HG02623 (cell line): ENCODE measurements around the gene UHMK1.
"Not testable (repeated sequence)": the region's sequence is repeated elsewhere in the genome, so short reads cannot be mapped to it uniquely, and the experiment has no call there.

Experiments
- ATAC-seq: cut with Tn5 transposase; IDR thresholded peaks from one replicate; pipeline ENCODE4 v1.9.1; 2021; ENCODE audit warnings: moderate library complexity; ENCODE audit not compliant: unreplicated experiment

Gene UHMK1, protein sequence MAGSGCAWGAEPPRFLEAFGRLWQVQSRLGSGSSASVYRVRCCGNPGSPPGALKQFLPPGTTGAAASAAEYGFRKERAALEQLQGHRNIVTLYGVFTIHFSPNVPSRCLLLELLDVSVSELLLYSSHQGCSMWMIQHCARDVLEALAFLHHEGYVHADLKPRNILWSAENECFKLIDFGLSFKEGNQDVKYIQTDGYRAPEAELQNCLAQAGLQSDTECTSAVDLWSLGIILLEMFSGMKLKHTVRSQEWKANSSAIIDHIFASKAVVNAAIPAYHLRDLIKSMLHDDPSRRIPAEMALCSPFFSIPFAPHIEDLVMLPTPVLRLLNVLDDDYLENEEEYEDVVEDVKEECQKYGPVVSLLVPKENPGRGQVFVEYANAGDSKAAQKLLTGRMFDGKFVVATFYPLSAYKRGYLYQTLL

DNA sequence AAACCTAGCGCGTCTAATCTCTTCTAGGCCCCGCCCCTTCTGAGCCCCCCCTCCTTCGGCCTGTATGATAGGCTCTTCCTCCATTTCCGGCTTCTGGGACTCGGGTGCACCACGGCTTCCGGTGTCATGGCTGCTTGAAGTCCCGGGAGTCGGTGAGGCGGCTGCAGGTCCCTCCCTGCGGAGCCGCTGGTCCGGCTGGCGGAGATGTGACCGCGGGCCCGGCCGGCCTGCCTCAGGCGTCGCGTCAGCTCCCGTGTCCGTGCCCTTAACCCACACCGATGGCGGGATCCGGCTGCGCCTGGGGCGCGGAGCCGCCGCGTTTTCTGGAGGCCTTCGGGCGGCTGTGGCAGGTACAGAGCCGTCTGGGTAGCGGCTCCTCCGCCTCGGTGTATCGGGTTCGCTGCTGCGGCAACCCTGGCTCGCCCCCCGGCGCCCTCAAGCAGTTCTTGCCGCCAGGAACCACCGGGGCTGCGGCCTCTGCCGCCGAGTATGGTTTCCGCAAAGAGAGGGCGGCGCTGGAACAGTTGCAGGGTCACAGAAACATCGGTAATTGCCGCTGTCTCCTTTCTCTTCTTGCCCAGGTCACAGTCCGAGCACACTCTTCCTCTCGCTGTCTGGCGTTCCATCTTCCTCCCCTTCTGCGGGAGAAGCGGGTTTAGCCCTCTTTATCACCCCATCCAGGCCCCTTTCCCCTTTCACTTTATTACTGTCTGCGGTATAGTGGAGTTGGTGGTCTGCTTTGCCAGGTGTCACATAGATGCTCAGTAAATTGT, at the start of gene UHMK1:
Gene UHMK1, plus strand, starts transcription at position 96 of the 773 bp plus-strand sequence. Its CDS starts 183 bp downstream, at position 279.
- ATAC-seq, result peak; percentile 97

GRCh38 chr1:162454361-162454760, 43.3 kb upstream of the UHMK1 start:
- not testable (repeated sequence) for ATAC-seq

DNA sequence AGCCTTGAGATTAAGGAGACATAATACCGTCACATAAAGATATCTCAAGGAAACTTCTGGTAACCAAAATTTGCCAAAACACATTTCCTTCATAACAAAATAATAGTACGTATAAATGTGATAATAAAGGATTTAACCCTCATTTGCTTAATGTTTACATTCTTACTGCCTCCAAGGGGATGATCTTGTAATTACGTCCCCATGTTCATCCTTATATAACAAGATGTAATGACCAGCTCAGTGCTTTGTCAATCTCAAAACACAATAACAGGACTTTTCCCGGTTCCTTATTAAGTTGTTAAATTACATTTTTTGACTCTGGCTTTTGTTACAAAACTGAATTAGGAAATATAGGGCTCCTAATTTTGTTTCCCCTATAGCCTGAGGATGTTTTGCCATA, 41.3 kb upstream of the UHMK1 start:
- ATAC-seq, result no peak

- ATAC-seq, result no peak
These were observed 39.4 kb upstream of the UHMK1 start for GRCh38 chr1:162458236-162458635.

- not testable (repeated sequence) for ATAC-seq
These were observed 35.2 kb upstream of the UHMK1 start for GRCh38 chr1:162462425-162462824.

- ATAC-seq, result no peak
These were observed 34.6 kb upstream of the UHMK1 start for GRCh38 chr1:162463021-162463420.

GRCh38 chr1:162466797-162467196, 30.8 kb upstream of the UHMK1 start:
- no peak for ATAC-seq

DNA sequence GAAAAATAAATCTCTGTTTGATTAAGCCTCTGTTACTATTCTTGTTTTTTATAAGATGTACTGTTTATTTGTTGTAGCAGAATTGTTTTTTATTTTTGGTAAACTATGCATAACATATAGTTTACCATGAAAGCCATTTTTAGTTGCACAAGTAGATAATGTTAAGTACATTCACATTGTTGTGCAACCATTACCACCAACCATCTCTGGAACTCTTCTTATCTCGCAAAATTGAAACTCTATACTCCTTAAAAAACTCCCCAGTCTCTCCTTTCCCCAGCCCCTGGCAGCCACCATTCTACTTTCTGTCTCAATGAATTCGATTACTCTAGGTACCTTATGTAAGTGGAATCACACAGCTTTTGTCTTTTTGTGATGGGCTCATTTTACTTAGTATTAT, 27.4 kb upstream of the UHMK1 start:
- ATAC-seq, result no peak

DNA sequence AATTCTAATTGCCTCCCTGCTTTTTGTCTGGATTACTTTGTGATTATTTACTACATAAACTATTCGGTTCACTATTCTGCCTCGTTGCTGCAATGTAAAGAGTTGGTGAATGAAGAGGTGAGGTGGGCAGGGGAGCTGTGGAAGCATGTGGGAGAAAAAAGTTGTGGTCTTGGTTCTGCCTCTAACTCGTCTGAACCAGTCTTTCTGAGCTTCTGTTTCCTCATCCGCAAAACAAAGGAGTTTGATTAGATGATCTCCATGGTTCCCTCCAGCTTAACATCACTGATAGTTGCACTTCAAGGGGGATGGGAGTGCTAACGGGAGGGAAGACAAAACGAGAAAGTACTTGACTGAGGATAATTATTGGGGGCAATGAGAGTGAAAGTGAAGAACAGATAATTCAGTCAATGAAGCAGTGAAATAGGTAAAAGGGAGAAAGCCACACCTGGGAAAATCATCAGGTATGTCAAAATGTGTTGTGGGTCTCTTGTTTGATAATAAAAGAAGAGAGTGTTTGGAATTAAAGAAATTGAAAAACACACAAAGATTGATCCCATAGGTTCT, 26.2 kb upstream of the UHMK1 start:
- no peak for ATAC-seq

- no peak for ATAC-seq
These were observed 22.5 kb upstream of the UHMK1 start for GRCh38 chr1:162475089-162475488.

DNA sequence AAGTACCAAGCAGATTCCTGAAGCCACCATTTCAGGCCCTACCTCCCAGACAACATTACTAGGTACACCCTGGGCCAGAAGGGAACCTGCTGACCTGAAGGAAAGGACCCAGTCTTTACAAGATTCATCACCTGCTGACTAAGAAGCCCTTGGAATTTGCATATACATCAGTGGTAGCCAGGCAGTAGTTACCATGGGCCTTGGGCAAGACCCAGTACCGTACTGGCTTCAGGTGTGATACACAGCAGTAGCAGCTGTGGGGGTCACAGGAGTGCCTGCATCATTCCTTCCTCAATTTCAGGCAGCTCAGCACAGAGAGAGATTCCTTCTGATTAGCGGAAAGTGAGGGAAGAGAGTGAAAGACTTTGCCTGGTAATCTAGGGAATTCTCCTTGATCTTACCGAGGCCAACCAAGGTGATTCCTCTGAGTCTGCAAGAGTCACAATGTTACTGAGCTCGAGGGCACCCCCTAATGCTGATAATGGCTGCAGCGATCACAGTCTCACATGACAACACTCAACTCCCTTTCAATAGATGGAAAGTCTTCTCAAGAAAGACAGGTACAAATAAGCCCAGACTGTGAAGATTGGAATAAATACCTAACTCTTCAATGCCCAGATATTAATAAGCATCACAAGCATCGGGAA, 22.0 kb upstream of the UHMK1 start:
- ATAC-seq, result no peak

DNA sequence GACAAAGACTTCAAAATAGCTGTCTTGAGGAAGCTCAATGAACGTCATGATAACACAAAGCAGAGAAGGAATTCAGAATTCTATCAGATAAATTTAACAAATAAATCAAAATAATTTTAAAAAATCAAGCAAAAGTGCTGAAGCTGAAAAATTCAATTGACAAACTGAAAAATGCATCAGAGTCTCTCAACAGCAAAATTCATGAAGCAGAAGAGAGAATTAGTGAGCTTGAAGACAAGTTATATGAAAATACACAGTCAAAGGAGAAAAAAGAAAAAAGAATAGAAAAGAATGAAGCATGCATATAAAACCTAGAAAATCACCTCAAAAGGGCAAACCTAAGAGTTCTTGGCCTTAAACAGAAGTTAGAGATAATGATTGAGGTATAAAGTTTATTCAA, 21.0 kb upstream of the UHMK1 start:
- no peak for ATAC-seq

DNA sequence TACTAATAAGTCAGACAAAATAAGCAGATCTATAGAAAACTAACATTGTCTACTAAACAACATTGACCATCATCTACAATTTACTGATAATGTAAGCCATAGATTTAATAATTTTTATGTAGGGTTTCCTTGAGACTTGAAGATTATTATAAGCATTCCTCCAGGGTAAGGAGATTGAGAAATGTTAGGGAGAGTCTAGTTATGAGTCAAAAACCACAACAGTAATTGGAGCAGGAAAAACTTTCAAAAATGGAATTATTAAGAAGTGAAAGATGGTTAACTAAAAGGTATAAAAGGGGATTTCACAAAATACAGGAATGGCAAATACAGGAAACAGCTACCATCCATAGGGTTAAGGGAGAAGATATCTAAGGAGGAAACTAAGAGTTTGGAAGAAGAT, 12.4 kb upstream of the UHMK1 start:
- no peak for ATAC-seq

- ATAC-seq, result no peak
These were observed 10.4 kb upstream of the UHMK1 start for GRCh38 chr1:162487241-162487640.

- no peak for ATAC-seq
These were observed 9.4 kb upstream of the UHMK1 start for GRCh38 chr1:162488219-162488618.

GRCh38 chr1:162495531-162496233, 1.9 kb upstream of the UHMK1 start:
- not testable (repeated sequence) for ATAC-seq

GRCh38 chr1:162497104-162497722, 405 bp upstream of the UHMK1 start:
- ATAC-seq, result no peak

GRCh38 chr1:162498496-162498810, 835 bp downstream of the UHMK1 start:
- peak; percentile 19 for ATAC-seq

GRCh38 chr1:162500805-162501204, 3.2 kb downstream of the UHMK1 start:
- ATAC-seq, result no peak

GRCh38 chr1:162502077-162502476, 4.5 kb downstream of the UHMK1 start:
- ATAC-seq, result no peak
